ENCODE results near the gene CNN2.

Gene CNN2

GRCh38 chr19:1015782-1016646 is 10.4 kb upstream of the CNN2 start:
- no peak for TF ChIP-seq CTCF (IDR thresholded peaks at IDR 0.05; ENCODE audit: poor library complexity, severe bottlenecking)

GRCh38 chr19:1016647-1017114 is 9.7 kb upstream of the CNN2 start:
- Histone ChIP-seq H3K27ac (ENCODE audit: poor library complexity, severe bottlenecking) (peak overlapping the region; percentile 84), H3K4me1 (ENCODE audit: insufficient read depth, poor library complexity, severe bottlenecking) (peaks cover 23% of the 10 kb centered on the region), H3K4me3 (ENCODE audit: severe bottlenecking) (peak overlapping the region; percentile 4), H3K36me3 (ENCODE audit: low read depth) (peaks cover 24% of the 10 kb centered on the region), H3K9me3 (ENCODE audit: severe bottlenecking) (no peaks in the 10 kb centered on the region), H3K27me3 (ENCODE audit: insufficient read depth, poor library complexity, severe bottlenecking) (no peaks in the 10 kb centered on the region)
- no peak for TF ChIP-seq CTCF (IDR thresholded peaks at IDR 0.05; ENCODE audit: poor library complexity, severe bottlenecking)
- ATAC-seq (ENCODE audit: low read depth), result peak; percentile 52
- no peak for DNase-seq (ENCODE audit: low spot score)

More at GRCh38 chr19:1015782-1016646, 10.4 kb upstream of the CNN2 start:
- Histone ChIP-seq H3K27ac (ENCODE audit: poor library complexity, severe bottlenecking) (peak overlapping the region; percentile 84), H3K36me3 (ENCODE audit: low read depth) (peaks cover 24% of the 10 kb centered on the region), H3K27me3 (ENCODE audit: insufficient read depth, poor library complexity, severe bottlenecking) (no peaks in the 10 kb centered on the region), H3K4me1 (ENCODE audit: insufficient read depth, poor library complexity, severe bottlenecking) (peaks cover 23% of the 10 kb centered on the region), H3K9me3 (ENCODE audit: severe bottlenecking) (no peaks in the 10 kb centered on the region), H3K4me3 (ENCODE audit: severe bottlenecking) (no peak overlapping the region)
- ATAC-seq (ENCODE audit: low read depth) (no peak), DNase-seq (ENCODE audit: low spot score) (no peak)

GRCh38 chr19:1017115-1017905 is 9.1 kb upstream of the CNN2 start:
- no peak for TF ChIP-seq CTCF (IDR thresholded peaks at IDR 0.05; ENCODE audit: poor library complexity, severe bottlenecking)
- peak; percentile 63 for ATAC-seq (ENCODE audit: low read depth)
- no peaks in the 10 kb centered on the region for H3K9me3 ChIP-seq (ENCODE audit: severe bottlenecking)
- H3K4me3 ChIP-seq (ENCODE audit: severe bottlenecking), result peak overlapping the region; percentile 4
- H3K4me1 ChIP-seq (ENCODE audit: insufficient read depth, poor library complexity, severe bottlenecking), result peaks cover 23% of the 10 kb centered on the region
- DNase-seq (ENCODE audit: low spot score), result no peak
- peak overlapping the region; percentile 84 for H3K27ac ChIP-seq (ENCODE audit: poor library complexity, severe bottlenecking)
- peaks cover 18% of the 10 kb centered on the region for H3K36me3 ChIP-seq (ENCODE audit: low read depth)
- H3K27me3 ChIP-seq (ENCODE audit: insufficient read depth, poor library complexity, severe bottlenecking), result no peaks in the 10 kb centered on the region

GRCh38 chr19:1017906-1018305 is 8.5 kb upstream of the CNN2 start:
- ATAC-seq (ENCODE audit: low read depth), result no peak
- no peak overlapping the region for H3K4me3 ChIP-seq (ENCODE audit: severe bottlenecking)
- peaks cover 23% of the 10 kb centered on the region for H3K4me1 ChIP-seq (ENCODE audit: insufficient read depth, poor library complexity, severe bottlenecking)
- H3K9me3 ChIP-seq (ENCODE audit: severe bottlenecking), result no peaks in the 10 kb centered on the region
- H3K36me3 ChIP-seq (ENCODE audit: low read depth), result peaks cover 16% of the 10 kb centered on the region
- no peaks in the 10 kb centered on the region for H3K27me3 ChIP-seq (ENCODE audit: insufficient read depth, poor library complexity, severe bottlenecking)
- peak overlapping the region; percentile 84 for H3K27ac ChIP-seq (ENCODE audit: poor library complexity, severe bottlenecking)
- no peak for TF ChIP-seq CTCF (IDR thresholded peaks at IDR 0.05; ENCODE audit: poor library complexity, severe bottlenecking)
- DNase-seq (ENCODE audit: low spot score), result no peak

Measured in RWPE2 (cell line).